Inflammatory macrophage treated with lipopolysaccharide for 1 hour (primary cell): ENCODE measurements around the gene LPCAT1.
"Not testable (repeated sequence)": the region's sequence is repeated elsewhere in the genome, so short reads cannot be mapped to it uniquely, and the experiment has no call there.

Experiments
- DNase-seq, 2 donors: peaks; one replicate each; pipeline ENCODE4 v3.0.0-alpha.2; 2020 to 2022

The LPCAT1 gene

DNA sequence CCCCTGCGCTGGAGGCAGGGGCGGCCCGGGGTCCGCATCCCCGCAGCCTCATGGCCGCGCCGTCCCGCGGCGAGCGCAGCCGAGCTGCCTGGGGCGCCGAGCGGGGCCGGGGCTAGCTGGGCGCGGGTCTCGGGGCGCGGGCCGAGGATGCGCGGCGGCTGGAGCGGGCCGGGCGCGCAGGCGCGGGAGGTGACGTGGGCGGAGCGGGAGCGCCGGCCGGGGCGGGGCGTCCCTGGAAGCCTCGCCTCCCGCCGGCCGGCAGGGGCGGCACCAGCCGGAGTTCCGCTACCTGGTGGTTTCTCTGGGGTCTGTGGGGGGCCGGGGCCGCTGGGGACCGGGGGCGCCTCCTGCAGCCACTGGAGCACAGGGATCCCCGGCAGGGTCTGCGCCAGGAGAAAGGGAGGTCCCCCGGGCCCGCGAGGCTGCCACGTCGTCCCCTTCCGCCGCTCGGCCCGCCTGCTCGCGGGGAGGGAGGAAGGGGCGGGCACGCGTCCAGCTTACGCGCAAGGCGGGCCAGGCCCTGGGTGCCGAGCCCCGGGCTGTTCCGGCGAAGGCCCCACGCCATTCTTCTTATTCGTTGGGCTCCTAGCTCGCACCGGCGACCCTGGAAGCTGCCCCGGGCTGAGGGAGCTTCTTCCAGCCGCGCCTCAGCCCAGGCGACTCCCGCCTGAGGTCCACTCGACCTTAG lies at the start of gene LPCAT1:
TSS of gene LPCAT1 (minus strand) at position 168 of the 688 bp plus-strand sequence. CDS start at position 52, 116 bp downstream.
- DNase-seq = peak; percentile 58 to 80

DNA sequence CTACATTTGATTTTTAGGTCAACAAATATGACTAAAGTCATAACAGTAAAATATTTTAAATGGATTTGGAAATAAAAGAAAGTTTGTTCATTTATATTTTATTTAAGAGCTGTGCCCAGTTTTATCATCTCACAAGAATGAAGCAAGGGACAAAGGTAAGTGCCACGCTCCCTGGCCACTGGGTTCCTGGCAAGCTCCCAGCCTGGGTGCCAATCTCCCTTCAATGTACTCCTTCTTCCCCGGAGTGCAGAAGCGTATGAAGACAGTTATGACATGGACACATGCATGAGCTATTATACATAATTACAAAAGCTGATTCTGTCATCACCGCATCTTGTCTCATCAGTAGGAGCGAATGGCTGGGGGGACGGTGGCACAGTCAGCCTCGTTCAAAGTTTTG lies 48.1 kb upstream of the LPCAT1 start:
- not testable (repeated sequence) for DNase-seq

DNA sequence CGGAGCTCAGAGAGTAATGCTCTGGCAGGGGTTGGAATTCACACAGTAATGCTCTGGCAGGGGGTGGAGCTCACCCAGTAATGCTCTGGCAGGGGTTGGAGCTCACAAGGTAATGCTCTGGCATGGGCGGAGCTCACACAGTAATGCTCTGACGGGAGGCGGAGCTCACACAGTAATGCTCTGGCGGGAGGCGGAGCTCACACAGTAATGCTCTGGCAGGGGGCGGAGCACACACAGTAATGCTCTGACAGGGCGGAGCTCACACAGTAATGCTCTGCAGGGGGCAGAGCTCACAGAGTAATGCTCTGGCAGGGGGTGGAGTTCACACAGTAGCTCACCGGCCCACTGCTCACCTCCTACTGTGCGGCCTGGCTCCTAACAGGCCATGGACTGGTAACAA lies 47.2 kb upstream of the LPCAT1 start:
- no peak for DNase-seq

DNA sequence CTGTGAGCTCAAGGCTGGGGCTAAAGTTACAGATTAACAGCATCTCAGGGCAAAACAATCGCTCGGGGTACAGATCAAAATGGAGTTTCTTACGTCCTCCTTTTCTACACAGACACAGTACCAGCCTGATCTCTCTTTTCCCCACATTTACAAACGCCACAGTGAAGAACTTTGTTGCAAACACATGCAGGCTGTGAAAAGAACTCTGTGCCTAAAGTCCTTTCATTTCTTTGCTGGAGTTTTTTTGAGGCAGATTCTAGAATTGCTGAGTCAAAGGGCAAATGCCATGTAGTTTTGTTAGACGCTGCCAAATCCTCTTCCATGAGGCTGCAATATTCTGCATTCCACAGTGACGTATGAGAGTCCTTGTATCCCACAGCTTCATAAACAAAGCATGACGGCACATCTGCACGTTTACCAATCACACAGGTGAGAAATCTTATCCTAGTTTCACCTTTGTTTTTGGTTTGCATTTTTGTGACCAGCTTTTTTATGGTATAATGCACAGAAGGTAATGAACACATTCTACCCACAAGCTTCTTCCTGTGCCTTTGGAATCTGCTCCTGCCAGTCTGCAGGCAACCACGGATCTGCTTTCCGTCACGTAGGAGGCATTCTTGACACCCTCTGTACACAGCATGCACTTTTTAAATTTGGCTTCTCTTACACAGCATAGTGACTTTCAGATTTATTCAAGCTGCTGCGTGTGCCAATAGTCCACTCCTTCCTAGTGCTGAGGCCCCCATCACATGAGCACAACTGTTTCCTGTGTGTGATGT lies 44.6 kb upstream of the LPCAT1 start:
- no peak for DNase-seq

DNA sequence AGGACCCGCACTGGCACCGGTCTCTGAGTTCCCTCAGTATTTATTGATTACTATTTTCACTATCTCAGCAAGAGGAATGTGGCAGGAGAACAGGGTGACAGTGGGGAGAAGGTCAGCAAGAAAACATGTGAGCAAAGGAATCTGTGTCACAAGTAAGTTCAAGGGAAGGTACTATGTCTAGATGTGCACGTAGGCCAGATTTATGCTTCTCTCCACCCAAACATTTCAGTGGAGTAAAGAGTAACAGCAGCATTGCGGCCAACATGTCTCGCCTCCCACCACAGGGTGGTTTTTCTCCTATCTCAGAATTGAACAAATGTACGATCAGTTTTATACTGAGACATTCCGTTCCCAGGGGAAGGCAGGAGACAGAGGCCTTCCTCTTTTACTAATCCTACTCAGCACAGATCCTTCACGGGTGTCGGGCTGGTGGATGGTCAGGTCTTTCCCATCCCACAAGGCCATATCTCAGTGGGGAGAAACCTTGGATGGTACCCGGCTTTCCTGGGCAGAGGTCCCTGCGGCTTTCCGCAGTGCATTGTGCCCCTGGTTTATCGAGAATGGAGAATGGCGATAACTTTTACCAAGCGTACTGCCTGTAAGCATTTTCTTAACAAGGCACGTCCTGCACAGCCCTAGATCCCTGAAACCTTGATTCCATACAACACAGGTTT lies 43.9 kb upstream of the LPCAT1 start:
- not testable (repeated sequence) for DNase-seq

DNA sequence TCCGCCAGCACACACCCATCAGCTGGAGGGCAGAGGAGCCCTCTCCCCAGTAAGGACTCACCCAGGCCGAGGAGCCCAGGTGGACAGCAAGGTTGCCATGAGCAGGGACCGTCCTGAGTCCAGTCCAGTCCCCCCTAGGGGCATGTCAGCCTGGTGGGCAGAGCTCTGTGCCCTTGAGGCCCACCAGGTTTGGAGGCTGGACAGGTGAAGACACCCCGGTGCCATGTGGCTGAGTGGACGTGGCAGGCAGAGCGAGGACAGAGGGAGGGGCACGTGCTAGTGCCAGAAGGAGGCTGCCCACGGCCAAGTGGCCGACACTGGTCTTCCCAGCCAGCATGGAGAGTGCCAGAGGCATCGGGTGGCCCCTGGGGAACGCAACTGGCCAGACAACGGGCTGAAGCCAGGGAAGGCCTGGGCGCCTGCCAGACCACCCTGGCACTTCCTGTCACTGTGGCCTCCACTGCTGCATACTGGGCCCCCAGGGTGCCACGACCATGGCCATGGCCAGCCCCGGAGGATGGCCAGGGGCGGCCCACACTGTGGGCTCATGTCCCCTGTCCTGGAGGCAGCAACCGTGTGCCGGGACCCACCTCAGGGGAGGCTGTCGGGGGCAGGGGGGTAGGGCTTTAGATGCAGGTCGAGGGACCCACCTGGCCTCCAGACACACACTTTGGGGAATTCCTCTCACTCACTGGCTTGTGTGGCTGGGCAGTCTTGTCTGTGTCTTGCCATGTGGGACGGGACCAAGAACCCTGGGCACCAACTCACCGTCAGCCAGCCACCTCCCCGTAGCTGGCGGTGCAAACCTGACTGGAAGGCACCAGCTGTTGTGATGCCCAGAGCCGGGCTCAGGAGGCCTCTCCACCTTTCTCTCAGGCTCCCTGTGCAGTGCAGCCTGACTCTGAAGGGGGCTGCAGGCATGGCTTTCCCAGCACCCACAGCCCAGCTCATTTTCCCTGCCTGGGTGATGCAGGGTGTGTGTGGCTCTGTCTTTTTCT lies 42.3 kb upstream of the LPCAT1 start:
- DNase-seq = no peak

DNA sequence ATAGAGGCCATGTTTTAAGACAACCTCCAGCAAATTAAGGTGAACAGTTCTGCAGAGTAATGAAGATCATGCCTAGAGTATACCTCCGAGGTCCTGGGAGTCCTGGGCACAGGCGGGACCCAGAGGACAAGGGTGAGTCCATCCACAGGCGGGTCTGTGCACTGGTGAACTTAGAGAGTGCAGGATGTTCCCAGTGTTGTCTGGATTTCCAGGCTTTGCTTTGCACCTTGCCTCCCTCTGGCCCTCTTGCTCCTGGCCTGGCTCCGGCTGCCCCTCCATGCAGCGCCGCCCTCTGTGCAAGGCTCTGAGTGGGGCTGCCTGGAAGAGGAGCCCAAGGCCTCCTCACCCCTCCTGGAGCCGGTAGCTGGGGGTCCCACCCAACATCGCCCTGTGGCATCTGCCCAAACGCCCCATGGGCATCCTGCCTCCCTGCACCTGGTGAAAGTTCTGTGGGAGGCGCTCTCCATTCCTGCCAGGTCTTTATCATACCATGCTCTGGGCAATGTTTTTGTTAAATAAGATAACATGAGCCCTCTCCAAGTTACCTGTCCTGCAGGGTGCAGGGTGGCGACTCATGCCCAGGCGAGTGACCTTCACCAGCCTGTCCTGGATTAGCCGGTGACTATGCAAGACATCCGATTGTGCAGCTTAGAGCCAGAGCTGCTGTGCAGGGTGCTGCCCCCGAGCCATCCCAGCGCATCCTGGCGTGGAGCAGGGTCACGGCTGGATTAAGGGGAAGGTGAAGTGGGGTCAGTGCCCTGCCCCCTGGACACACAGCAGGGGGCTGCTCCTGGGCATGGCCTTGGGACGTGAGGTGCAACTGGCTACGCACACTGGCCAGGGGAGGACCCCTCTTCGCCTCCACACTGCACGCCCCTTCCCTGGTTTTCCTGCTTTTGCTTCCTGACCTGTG lies 41.3 kb upstream of the LPCAT1 start:
- no peak for DNase-seq

DNA sequence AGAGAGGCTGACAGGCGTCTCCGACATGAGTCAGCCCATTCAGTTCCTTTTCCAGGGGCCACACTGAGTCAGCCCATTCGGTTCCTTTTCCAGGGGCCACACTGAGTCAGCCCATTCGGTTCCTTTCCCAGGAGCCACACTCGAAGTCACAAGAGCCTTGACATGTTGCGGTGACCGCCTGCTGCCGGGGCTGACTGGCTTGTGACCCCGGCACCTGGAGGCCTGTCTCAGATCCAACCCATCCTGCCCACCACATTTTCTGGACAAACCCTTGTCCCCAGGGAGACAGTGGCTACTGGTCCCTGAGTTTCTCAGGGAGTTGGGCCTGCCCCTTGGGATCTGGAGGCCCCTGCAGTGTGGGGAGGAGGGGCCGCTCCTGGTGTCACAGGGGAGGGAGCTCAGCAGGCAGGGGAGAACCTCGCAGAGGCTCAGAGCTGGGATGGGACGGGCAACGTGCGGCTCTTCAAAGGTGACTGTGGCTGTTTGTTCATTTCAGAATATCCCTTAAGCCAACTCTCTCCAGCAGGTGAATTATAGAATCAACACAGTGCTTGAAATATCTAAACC lies 40.5 kb upstream of the LPCAT1 start:
- DNase-seq = peak; percentile 89 to 91

DNA sequence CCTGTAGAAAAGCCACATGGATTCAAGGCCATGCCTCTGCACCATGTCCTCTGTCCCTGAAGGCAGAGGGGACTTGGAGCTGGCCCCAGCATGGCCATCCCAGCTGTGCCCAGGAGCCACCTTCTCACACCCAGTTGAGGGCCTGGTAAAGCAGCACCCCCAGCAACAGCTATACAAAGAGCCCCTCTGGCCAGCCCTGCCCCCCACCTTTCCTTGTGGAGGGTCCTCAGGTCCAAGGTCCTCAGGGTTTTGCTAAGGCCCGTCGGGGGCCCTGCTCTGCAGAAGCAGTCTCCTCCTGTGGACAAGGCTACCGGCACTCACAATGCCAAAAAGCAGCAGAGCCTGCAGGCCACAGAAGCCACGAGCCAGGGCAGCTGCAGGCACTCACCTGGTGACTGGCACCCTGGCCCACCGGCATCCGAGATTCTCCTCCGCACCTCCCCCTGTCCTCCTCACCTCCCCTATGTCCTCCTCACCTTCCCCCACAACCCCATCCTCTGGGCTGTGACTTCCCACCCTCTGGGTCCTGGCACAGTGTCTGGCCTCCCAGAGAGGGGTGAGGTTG lies 39.9 kb upstream of the LPCAT1 start:
- no peak for DNase-seq

DNA sequence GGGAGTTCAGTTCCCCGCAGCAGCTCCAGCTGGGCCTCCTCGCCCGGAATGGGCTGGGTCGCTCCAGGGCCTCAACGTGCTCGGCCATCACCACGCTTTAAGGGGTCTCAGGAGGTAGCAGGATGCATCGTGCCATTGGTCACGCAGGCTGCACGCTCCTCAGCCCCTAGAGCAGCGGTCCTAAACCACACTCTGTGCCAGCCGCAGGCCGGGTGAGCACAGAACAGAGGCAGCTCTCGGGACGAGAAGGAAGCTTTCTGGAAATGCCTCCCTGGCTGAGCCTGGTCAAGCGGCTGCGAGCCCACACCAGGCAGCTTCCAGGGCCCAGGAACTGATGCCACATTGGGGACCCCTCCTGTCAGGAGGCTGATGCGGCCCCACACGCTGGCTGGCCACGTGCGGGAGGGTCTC lies 39.3 kb upstream of the LPCAT1 start:
- no peak for DNase-seq

DNA sequence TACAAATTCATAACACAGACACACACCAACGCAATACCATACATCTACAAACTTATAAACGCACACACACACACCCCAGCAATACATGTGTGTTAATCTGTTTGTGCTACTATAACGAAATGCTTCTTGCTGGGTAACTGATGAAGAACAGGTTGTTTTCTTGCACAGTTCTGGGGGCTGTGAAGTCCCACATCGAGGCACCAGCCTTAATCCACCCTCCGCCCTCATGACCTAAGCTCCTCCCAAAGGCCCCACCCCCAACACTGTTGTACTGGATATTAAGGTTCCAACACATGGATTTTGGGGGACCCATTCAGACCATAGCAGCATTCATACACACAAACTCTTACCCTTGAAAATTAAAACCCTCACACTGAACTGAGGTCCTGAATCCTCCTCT lies 38.8 kb upstream of the LPCAT1 start:
- DNase-seq = no peak

- no peak for DNase-seq
Measured at GRCh38 chr5:1561402-1561929, 37.7 kb upstream of the LPCAT1 start.

- DNase-seq = not testable (repeated sequence)
Measured at GRCh38 chr5:1560499-1560898, 36.7 kb upstream of the LPCAT1 start.

DNA sequence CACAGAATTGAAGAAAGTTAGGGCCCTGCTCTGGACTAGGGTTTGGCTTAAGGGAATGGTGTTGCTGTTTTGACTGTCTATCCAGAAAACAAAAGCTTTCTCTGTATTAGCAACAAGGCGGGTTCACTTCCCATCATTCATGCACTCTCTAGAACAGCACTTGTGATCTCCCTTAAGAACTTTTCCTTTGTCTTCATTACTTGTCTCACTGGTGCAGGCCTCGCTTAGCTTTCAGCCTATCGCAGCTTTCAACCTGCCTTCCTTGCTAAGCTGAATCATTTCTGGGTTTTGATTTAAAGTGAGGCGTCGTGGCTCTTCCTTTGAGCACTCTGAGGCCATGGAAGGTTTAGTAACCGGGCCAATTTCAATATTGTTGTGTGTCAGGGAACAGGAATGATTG lies 35.2 kb upstream of the LPCAT1 start:
- no peak for DNase-seq

- no peak for DNase-seq
Measured at GRCh38 chr5:1557114-1557873, 33.5 kb upstream of the LPCAT1 start.

DNA sequence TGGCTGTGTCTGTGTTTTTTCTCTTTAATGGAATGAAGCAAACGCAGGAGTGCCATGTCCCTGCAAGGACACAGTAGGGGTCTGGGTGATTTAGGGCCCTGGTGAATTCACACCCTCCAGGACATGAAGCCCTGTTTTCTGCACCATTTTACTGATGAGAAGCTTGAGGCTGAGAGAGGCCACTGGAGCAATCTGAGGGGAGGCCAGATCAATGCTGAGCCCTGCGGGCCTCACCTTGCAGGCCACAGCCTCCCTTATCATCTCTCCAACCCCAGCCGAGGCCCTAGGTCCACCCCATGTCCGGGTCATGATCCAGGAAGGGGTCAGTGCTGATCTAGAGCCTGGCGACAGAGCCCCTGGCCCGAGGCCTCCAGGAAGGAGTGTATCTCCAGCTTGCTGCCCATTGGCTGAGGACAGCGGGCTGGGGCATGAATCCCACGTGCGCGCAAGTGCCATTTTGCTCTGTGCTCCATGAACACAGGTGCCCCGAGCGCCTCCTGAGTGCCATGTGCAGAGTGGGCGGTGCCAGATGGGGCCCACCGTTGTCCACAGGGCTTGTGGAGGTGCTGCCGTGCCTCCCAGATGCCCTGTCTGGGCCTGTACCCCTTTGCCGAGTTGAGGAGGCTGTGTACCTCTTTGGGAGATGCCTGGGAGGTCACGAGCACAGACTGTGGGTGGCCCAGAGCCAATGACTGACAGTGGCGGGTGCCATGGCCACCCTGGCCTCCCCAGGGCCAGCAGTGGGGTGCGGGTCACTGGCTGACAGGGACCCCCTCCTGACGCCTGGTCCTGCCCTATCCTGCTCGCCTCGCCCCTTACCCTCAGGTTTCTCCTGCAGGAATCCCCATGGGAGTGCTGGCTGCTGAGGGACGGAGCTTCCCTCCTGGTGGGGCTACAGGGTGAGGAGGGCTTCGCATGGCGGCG lies 32.3 kb upstream of the LPCAT1 start:
- no peak for DNase-seq

- peak; percentile 44 to 46 for DNase-seq
Measured at GRCh38 chr5:1555011-1555807, 31.4 kb upstream of the LPCAT1 start.
